ENCODE data around the gene GARRE1.
"Not testable (repeated sequence)": the region's sequence is repeated elsewhere in the genome, so short reads cannot be mapped to it uniquely, and the experiment has no call there.

DNA sequence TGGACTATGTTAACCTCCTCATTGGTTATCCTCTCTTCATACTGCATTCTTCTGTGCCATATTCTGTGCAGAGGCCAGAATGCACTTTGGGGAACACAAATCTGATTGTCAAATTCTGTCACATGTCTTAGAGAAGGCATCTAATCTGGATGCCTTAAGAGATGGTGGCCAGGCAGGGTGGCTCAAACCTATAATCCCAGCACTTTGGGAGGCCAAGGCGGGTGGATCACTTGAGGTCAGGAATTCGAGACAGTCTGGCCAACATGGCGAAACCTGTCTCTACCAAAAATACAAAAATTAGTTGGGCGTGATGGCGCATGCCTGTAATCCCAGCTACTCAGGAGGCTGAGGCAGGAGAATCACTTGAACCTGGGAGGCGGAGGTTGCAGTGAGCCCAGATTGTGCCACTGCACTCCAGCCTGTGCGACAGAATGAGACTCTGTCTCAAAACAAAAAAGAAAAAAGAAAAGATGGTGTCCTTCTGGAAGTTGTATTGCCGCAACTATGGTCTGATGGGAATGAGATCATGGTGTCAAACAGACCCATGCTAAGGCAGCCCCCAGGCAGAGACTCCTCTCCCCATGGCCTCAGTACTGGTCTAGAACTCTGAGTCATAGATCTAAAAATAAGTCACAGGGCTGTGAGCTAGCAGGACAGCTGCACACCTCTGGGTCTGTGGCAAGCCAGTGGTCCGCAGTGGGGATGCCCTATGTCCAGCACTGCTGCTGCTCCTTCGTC is 11.0 kb upstream of the GARRE1 start:
- TF ChIP-seq, protein P1, sequence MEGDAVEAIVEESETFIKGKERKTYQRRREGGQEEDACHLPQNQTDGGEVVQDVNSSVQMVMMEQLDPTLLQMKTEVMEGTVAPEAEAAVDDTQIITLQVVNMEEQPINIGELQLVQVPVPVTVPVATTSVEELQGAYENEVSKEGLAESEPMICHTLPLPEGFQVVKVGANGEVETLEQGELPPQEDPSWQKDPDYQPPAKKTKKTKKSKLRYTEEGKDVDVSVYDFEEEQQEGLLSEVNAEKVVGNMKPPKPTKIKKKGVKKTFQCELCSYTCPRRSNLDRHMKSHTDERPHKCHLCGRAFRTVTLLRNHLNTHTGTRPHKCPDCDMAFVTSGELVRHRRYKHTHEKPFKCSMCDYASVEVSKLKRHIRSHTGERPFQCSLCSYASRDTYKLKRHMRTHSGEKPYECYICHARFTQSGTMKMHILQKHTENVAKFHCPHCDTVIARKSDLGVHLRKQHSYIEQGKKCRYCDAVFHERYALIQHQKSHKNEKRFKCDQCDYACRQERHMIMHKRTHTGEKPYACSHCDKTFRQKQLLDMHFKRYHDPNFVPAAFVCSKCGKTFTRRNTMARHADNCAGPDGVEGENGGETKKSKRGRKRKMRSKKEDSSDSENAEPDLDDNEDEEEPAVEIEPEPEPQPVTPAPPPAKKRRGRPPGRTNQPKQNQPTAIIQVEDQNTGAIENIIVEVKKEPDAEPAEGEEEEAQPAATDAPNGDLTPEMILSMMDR (IDR thresholded peaks at IDR 0.05; ENCODE audit: insufficient read depth, low read depth, low read length), result not testable (repeated sequence)
- not testable (repeated sequence) for TF ChIP-seq EZH2 (IDR thresholded peaks at IDR 0.05; ENCODE audit: insufficient read depth, low read length)
